ENCODE data around the gene ATG7. TPM values are rescaled to one million over a fixed set of nuclear protein-coding genes. Genes with fewer than 3 reads are reported as not detected.

Gene ATG7
- total RNA-seq, 1 donor, result 131 TPM

GRCh38 chr3:11534011-11534792 lies 262.0 kb downstream of the ATG7 start:
- TF ChIP-seq CTCF (IDR thresholded peaks at IDR 0.05; ENCODE audit: insufficient read depth, low read depth, low read length), result no peak
- DNase-seq (ENCODE audit: low read depth), result no peak
- H3K4me3 ChIP-seq (ENCODE audit: low read depth, low read length), result no peak overlapping the region

GRCh38 chr3:11534793-11535101 lies 262.6 kb downstream of the ATG7 start:
- no peak for TF ChIP-seq CTCF (IDR thresholded peaks at IDR 0.05; ENCODE audit: insufficient read depth, low read depth, low read length)
- DNase-seq (ENCODE audit: low read depth), result no peak
- no peak overlapping the region for H3K4me3 ChIP-seq (ENCODE audit: low read depth, low read length)

- no peak for TF ChIP-seq CTCF (IDR thresholded peaks at IDR 0.05; ENCODE audit: insufficient read depth, low read depth, low read length)
- DNase-seq (ENCODE audit: low read depth), result no peak
- H3K4me3 ChIP-seq (ENCODE audit: low read depth, low read length), result no peak overlapping the region
These were observed 263.2 kb downstream of the ATG7 start for GRCh38 chr3:11535243-11535960.

GRCh38 chr3:11536132-11536935 lies 264.1 kb downstream of the ATG7 start:
- no peak overlapping the region for H3K4me3 ChIP-seq (ENCODE audit: low read depth, low read length)
- TF ChIP-seq CTCF (IDR thresholded peaks at IDR 0.05; ENCODE audit: insufficient read depth, low read depth, low read length), result no peak
- peak; percentile 41 for DNase-seq (ENCODE audit: low read depth)

- TF ChIP-seq CTCF (IDR thresholded peaks at IDR 0.05; ENCODE audit: insufficient read depth, low read depth, low read length), result no peak
- no peak for DNase-seq (ENCODE audit: low read depth)
- H3K4me3 ChIP-seq (ENCODE audit: low read depth, low read length), result no peak overlapping the region
These were observed 264.9 kb downstream of the ATG7 start for GRCh38 chr3:11536936-11537612.

GRCh38 chr3:11538581-11538980 lies 266.4 kb downstream of the ATG7 start:
- H3K4me3 ChIP-seq (ENCODE audit: low read depth, low read length), result no peak overlapping the region
- no peak for TF ChIP-seq CTCF (IDR thresholded peaks at IDR 0.05; ENCODE audit: insufficient read depth, low read depth, low read length)
- DNase-seq (ENCODE audit: low read depth), result no peak

Measured in fibroblast of villous mesenchyme (primary cell).